Measurements from ENCODE around the gene SHISA9.

The SHISA9 gene

GRCh38 chr16:13245713-13246377 lies 344.4 kb downstream of the SHISA9 start:
- DNase-seq (ENCODE audit: extremely low read depth in 1 of 2, low read depth in 1 of 2): no peak

- no peak for DNase-seq (ENCODE audit: extremely low read depth in 1 of 2, low read depth in 1 of 2)
Observed at GRCh38 chr16:13254998-13255614, 353.7 kb downstream of the SHISA9 start.

DNA sequence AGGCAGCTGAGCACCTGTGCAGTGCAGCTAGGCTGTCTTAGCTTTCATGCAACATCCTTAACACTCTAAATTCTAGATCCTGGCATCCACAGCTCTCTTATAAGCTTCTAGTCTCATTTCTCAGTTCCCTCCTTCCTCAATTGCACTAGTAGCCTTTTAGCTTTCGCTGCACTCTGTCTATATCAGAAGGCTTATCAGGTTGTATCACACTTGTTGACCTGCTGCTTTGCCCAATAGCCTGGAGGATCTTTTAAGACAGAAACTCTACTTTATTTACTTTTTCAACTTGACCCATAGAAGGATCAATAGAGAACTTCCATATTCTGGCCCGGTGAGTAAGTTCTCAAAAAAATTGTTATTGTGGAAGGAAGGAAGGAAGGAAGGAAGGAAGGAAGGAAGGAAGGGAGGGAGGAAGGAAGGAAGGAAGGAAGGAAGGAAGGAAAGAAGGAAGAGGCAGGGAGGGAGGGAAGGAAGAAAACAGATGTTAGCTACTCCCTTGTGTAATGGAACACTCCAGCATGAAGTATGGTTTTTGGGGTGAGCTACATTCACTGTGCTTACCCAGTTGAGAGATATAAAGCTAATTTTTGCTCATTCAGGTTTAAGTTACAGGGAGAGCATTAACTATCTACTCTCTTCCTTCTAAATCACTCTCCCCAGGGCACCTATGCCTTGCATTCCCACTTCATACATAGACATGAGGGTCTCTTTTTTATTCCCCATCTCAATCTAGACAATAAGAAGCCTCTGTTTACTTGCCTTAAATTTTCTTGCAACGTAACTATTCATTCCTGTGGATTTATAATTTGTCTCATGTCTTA lies 361.1 kb downstream of the SHISA9 start:
- no peak for DNase-seq (ENCODE audit: extremely low read depth in 1 of 2, low read depth in 1 of 2)

DNA sequence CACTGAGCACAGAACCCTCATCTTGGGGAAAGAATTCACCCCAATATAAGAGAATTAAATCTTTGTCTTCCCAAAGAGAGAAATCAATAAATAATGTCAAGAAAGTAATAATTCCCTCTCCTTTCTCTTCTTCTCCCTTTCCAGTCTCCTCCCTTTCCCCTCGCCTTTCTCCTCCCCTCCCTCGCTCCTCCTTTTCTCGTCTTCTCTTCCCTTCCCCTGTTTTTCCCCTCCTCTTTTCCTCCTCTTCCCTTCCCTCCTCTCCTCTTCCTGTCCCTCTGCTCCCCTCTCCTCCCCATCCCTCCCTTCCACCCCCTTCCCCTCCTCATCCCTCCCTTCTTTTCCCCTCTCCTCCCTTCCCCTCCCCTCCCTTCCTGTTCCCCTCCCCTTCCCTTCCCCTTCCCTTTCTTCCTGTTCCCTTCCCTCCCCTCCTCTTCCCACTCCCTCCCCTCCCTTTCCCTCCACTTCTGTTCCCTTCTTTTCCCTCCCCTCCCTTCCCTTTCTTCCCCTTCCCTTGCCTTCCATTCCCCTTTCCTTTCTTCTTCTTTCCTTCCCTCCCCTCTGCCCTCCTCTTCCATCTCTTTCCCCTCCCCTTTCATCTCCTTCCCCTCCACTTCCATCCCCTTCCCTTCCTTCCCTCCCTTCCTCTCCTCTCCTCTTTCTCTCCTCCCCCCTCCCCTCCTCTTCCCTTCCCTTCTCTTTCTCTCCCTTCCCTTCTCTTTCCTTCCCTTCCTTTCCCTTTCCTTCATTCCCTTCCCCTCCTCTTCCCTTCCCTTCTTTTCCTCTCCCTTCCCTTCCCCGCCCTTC lies 363.6 kb downstream of the SHISA9 start:
- no peak for DNase-seq (ENCODE audit: extremely low read depth in 1 of 2, low read depth in 1 of 2)

GRCh38 chr16:13269359-13269758 lies 368.0 kb downstream of the SHISA9 start:
- DNase-seq (ENCODE audit: extremely low read depth in 1 of 2, low read depth in 1 of 2): no peak

GRCh38 chr16:13269905-13270528 lies 368.6 kb downstream of the SHISA9 start:
- no peak for DNase-seq (ENCODE audit: extremely low read depth in 1 of 2, low read depth in 1 of 2)

DNA sequence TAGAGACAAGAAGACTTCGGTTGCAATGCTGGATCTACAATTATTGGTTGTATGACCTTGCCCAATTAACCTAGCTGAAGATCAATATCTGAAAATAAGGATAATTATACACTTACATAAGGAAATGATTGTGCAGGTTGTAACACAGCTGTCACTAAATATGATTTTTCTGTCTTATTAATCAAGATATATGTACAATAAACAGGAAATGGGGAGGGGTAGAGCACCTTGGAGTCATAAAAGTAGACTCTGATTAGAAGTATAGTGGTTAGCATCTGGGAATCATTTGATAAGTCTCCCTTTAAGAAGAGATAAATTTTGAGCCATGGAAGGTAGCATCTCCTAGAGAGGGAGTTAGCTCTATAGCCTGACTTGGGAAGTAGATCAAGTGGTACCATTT lies 369.2 kb downstream of the SHISA9 start:
- DNase-seq (ENCODE audit: extremely low read depth in 1 of 2, low read depth in 1 of 2): no peak

DNA sequence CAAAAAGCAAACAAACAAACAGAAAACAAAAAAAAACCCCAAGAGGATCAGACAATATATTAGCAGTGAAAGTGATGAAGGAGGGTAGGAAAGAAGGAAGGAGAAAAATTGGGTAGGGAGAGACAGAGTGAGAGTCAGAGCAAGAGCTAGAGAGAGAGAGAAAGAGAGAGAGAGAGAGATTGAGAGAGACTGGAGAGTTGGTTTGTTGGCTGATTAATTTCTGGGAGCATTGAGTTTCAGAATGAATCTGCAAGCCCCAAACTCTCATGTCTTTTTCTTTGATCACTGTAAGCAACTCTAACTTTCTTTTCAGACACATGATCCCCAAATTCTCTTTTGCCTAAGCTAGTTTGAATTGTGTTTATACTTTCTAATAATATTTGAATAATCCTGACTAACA lies 388.1 kb downstream of the SHISA9 start:
- no peak for DNase-seq (ENCODE audit: extremely low read depth in 1 of 2, low read depth in 1 of 2)
